ENCODE results near the gene NPEPPS.
"Not testable (repeated sequence)": the region's sequence is repeated elsewhere in the genome, so short reads cannot be mapped to it uniquely, and the experiment has no call there.

The NPEPPS gene

GRCh38 chr17:47530557-47531232 is at the start of gene NPEPPS:
Gene NPEPPS (plus strand): TSS chr17:47531108. CDS start chr17:47531301, 193 bp downstream.
- H3K27ac ChIP-seq (ENCODE audit: low read depth, low read length), result peak within 1 kb of the TSS; percentile 83
- not testable (repeated sequence) for H3K27me3 ChIP-seq (ENCODE audit: control insufficient read depth, insufficient read depth, low read length); H3K4me1 ChIP-seq (ENCODE audit: control insufficient read depth, insufficient read depth, low read length); H3K9me3 ChIP-seq (ENCODE audit: control insufficient read depth, insufficient read depth, low read length); H3K36me3 ChIP-seq (ENCODE audit: control insufficient read depth, insufficient read depth, low read length)
- H3K9ac ChIP-seq (ENCODE audit: low read depth, low read length), result peak within 1 kb of the TSS; percentile 44; the same call in 1 of the 2 replicates
- H3K4me3 ChIP-seq (ENCODE audit: low read depth, low read length), result peak within 1 kb of the TSS; percentile 74

DNA sequence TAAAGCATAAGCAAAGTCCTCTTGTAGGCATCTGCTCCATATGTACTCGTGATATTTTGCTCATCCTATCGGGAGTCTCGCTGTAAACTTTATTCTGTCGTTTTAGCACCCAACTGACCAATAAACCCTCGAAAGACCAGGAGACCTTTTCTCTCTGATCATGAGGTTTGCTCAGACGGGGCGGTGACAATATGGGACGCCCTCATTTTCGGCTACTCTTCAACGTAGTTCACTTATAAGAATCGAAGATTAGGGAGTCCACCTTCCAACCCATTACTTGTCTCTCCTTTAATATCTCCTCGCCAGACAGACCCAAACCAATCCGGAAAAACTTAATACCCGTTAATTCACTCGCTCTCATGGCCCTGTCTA is 39.1 kb upstream of the NPEPPS start:
- H3K27me3 ChIP-seq (ENCODE audit: control insufficient read depth, insufficient read depth, low read length); H3K4me1 ChIP-seq (ENCODE audit: control insufficient read depth, insufficient read depth, low read length); H3K36me3 ChIP-seq (ENCODE audit: control insufficient read depth, insufficient read depth, low read length); H3K9me3 ChIP-seq (ENCODE audit: control insufficient read depth, insufficient read depth, low read length): not testable (repeated sequence)
- Histone ChIP-seq H3K27ac (ENCODE audit: low read depth, low read length) (peak overlapping the region; percentile 83), H3K9ac (ENCODE audit: low read depth, low read length) (peak overlapping the region; percentile 94), H3K4me3 (ENCODE audit: low read depth, low read length) (peak overlapping the region; percentile 81)

GRCh38 chr17:47499074-47499473 is 31.8 kb upstream of the NPEPPS start:
- H3K4me1 ChIP-seq (ENCODE audit: control insufficient read depth, insufficient read depth, low read length); H3K4me3 ChIP-seq (ENCODE audit: low read depth, low read length); H3K36me3 ChIP-seq (ENCODE audit: control insufficient read depth, insufficient read depth, low read length); H3K9ac ChIP-seq (ENCODE audit: low read depth, low read length); H3K9me3 ChIP-seq (ENCODE audit: control insufficient read depth, insufficient read depth, low read length); H3K27me3 ChIP-seq (ENCODE audit: control insufficient read depth, insufficient read depth, low read length); H3K27ac ChIP-seq (ENCODE audit: low read depth, low read length): not testable (repeated sequence)

DNA sequence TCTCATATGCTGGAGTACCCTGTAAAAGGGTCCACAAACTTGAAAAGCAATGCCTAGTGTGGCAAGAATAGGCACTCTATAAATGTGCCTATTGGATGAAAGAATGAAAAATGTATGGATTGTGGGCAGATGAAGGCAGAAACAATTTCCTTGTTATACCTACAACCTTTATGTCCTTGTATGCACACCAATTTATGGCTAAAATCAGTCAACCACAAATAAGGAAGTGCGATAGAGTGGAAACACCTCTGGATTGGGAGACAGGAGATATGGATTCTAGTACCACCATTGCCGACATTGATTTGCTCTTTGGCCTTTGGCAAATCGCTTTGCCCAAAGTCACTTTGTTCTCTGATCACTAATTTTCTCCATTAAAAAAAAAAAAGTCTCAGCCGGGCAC is 31.4 kb upstream of the NPEPPS start:
- H3K9ac ChIP-seq (ENCODE audit: low read depth, low read length); H3K27ac ChIP-seq (ENCODE audit: low read depth, low read length); H3K4me3 ChIP-seq (ENCODE audit: low read depth, low read length); H3K9me3 ChIP-seq (ENCODE audit: control insufficient read depth, insufficient read depth, low read length); H3K36me3 ChIP-seq (ENCODE audit: control insufficient read depth, insufficient read depth, low read length); H3K4me1 ChIP-seq (ENCODE audit: control insufficient read depth, insufficient read depth, low read length); H3K27me3 ChIP-seq (ENCODE audit: control insufficient read depth, insufficient read depth, low read length): not testable (repeated sequence)

- H3K4me1 ChIP-seq (ENCODE audit: control insufficient read depth, insufficient read depth, low read length); H3K27ac ChIP-seq (ENCODE audit: low read depth, low read length); H3K4me3 ChIP-seq (ENCODE audit: low read depth, low read length); H3K27me3 ChIP-seq (ENCODE audit: control insufficient read depth, insufficient read depth, low read length); H3K36me3 ChIP-seq (ENCODE audit: control insufficient read depth, insufficient read depth, low read length); H3K9me3 ChIP-seq (ENCODE audit: control insufficient read depth, insufficient read depth, low read length); H3K9ac ChIP-seq (ENCODE audit: low read depth, low read length): not testable (repeated sequence)
Observed at GRCh38 chr17:47500620-47501019, 30.3 kb upstream of the NPEPPS start.

- not testable (repeated sequence) for H3K9ac ChIP-seq (ENCODE audit: low read depth, low read length); H3K27me3 ChIP-seq (ENCODE audit: control insufficient read depth, insufficient read depth, low read length); H3K4me3 ChIP-seq (ENCODE audit: low read depth, low read length); H3K36me3 ChIP-seq (ENCODE audit: control insufficient read depth, insufficient read depth, low read length); H3K4me1 ChIP-seq (ENCODE audit: control insufficient read depth, insufficient read depth, low read length); H3K27ac ChIP-seq (ENCODE audit: low read depth, low read length); H3K9me3 ChIP-seq (ENCODE audit: control insufficient read depth, insufficient read depth, low read length)
Observed at GRCh38 chr17:47502122-47502731, 28.7 kb upstream of the NPEPPS start.

DNA sequence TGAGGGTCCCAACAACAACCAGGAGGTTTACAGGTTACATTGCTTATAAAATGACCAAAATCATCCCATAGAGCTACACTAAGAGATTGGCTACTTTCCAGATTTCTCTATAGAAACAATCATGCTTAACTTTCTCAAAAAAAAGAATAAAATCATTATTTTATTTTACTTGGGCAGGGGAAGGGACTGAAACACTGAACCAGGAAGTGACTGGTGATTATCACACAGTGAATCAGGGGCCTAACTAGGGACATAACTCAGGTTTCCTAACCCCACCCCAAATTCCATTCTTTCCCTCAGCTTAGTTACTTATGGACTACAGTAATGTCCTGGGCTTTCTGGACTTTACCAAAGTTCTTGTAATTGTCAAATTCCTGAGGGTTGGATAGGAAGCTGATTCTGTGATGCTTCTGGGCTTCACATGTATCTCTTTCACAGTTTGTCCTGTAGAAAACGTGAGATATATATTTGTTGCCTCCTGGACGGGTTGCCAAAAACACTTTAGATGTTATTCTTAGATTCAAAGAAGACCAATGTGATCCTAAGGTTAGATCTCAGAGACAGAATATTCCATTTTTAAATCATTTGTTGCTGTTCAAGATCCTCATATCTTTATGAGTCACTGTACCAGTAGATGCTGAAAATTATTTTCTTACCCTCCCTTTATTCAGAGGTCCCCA is 28.0 kb upstream of the NPEPPS start:
- H3K4me3 ChIP-seq (ENCODE audit: low read depth, low read length); H3K9ac ChIP-seq (ENCODE audit: low read depth, low read length); H3K27ac ChIP-seq (ENCODE audit: low read depth, low read length); H3K27me3 ChIP-seq (ENCODE audit: control insufficient read depth, insufficient read depth, low read length); H3K4me1 ChIP-seq (ENCODE audit: control insufficient read depth, insufficient read depth, low read length); H3K36me3 ChIP-seq (ENCODE audit: control insufficient read depth, insufficient read depth, low read length); H3K9me3 ChIP-seq (ENCODE audit: control insufficient read depth, insufficient read depth, low read length): not testable (repeated sequence)

GRCh38 chr17:47511701-47512146 is 19.2 kb upstream of the NPEPPS start:
- H3K9me3 ChIP-seq (ENCODE audit: control insufficient read depth, insufficient read depth, low read length); H3K9ac ChIP-seq (ENCODE audit: low read depth, low read length); H3K27me3 ChIP-seq (ENCODE audit: control insufficient read depth, insufficient read depth, low read length); H3K4me1 ChIP-seq (ENCODE audit: control insufficient read depth, insufficient read depth, low read length); H3K36me3 ChIP-seq (ENCODE audit: control insufficient read depth, insufficient read depth, low read length); H3K4me3 ChIP-seq (ENCODE audit: low read depth, low read length): not testable (repeated sequence)
- peak overlapping the region; percentile 37 for H3K27ac ChIP-seq (ENCODE audit: low read depth, low read length)

DNA sequence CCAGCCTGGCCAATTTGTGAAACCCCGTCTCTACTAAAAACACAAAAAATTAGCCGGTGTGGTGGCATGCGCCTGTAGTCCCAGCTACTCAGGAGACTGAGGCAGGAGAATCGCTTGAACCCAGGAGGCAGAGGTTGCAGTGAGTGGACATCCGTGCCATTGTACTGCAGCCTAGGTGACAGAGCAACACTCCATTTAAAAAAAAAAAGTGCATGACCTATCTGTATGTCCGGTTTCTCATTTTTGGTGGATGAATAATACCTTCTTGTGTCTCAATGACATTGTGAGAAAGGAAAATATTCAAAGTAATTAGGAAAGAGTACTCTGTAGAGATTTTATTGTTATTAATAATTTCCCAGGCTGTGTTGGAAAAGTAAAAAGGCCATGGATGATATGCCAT is 17.6 kb upstream of the NPEPPS start:
- H3K36me3 ChIP-seq (ENCODE audit: control insufficient read depth, insufficient read depth, low read length); H3K9ac ChIP-seq (ENCODE audit: low read depth, low read length); H3K27ac ChIP-seq (ENCODE audit: low read depth, low read length); H3K4me3 ChIP-seq (ENCODE audit: low read depth, low read length); H3K27me3 ChIP-seq (ENCODE audit: control insufficient read depth, insufficient read depth, low read length); H3K9me3 ChIP-seq (ENCODE audit: control insufficient read depth, insufficient read depth, low read length); H3K4me1 ChIP-seq (ENCODE audit: control insufficient read depth, insufficient read depth, low read length): not testable (repeated sequence)

- H3K27ac ChIP-seq (ENCODE audit: low read depth, low read length), result not testable (repeated sequence)
Observed at GRCh38 chr17:47518880-47519279, 12.0 kb upstream of the NPEPPS start.

DNA sequence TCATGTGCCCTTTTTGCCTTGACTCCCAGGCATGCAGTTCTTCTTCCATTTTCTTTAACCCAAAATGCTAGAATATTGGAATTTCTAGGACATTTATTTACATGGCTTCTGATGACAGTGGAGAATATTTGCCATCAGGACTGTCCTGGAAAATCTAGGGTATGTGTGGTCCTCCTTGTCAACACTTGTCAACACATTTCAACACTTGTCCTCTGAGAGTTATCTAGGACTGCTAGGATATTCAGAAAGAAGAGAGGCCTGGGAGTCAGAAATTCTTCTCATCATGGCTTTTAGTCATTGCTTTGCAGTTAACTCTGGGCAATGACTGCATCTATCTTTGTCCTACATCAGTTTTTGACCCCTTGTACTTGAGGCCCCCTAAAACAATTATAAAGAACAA is 11.5 kb upstream of the NPEPPS start:
- not testable (repeated sequence) for H3K4me3 ChIP-seq (ENCODE audit: low read depth, low read length); H3K27ac ChIP-seq (ENCODE audit: low read depth, low read length); H3K9ac ChIP-seq (ENCODE audit: low read depth, low read length)

More at GRCh38 chr17:47518880-47519279, 12.0 kb upstream of the NPEPPS start:
- not testable (repeated sequence) for H3K4me1 ChIP-seq (ENCODE audit: control insufficient read depth, insufficient read depth, low read length); H3K9ac ChIP-seq (ENCODE audit: low read depth, low read length); H3K27me3 ChIP-seq (ENCODE audit: control insufficient read depth, insufficient read depth, low read length); H3K9me3 ChIP-seq (ENCODE audit: control insufficient read depth, insufficient read depth, low read length); H3K4me3 ChIP-seq (ENCODE audit: low read depth, low read length); H3K36me3 ChIP-seq (ENCODE audit: control insufficient read depth, insufficient read depth, low read length)

More for the DNA sequence above, 11.5 kb upstream of the NPEPPS start:
- not testable (repeated sequence) for H3K36me3 ChIP-seq (ENCODE audit: control insufficient read depth, insufficient read depth, low read length); H3K9me3 ChIP-seq (ENCODE audit: control insufficient read depth, insufficient read depth, low read length); H3K27me3 ChIP-seq (ENCODE audit: control insufficient read depth, insufficient read depth, low read length); H3K4me1 ChIP-seq (ENCODE audit: control insufficient read depth, insufficient read depth, low read length)
